Activated CD4-positive, CD25-positive, alpha-beta regulatory T cell treated with anti-CD3 and anti-CD28 coated beads, Interleukin-2, amount 50 U/mL, for 16 hours (primary cell): Measurements from ENCODE around the gene CAMTA2.

Experiments
- DNase-seq: peaks from one replicate; pipeline ENCODE4 v3.0.0-alpha.2; 2020; ENCODE audit warnings: low read depth, low spot score

The CAMTA2 gene

GRCh38 chr17:4999430-5000093, 12.1 kb upstream of the CAMTA2 start:
- DNase-seq, result no peak

DNA sequence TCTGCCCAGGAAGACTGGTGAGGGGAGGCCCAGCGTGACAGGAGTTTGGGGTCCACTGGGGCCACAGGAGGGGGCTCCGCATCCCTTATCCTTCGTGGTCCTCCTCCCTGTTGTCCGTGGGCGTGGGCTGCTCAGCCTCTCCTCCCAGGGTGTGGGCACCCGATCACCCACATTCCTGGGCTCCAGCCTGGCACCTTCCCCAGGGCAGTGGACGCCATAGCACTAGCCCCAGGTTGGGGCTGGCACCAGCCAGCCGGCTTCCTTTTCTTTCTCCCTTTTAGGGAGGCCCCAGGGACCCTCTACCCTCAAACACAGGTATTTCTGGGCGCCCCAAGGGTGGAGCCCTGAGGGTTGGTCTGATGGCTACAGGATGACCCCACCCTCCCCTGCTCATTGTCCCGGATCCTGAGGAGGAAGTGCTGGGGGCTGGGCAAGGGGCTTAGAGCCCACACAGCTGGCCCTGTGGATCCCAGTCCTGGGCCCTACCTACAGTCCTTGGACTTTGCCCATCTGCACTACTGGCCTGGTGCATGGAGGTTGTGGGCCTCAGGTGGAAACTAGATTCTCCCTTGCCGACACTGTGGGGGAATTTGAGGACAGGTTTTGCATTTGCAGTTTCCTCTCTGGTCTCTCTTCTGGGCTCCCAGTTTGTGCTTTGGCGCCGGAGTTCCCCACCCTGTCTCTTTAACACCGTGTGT, 11.4 kb upstream of the CAMTA2 start:
- DNase-seq, result no peak

GRCh38 chr17:4998027-4998731, 10.7 kb upstream of the CAMTA2 start:
- DNase-seq, result no peak

DNA sequence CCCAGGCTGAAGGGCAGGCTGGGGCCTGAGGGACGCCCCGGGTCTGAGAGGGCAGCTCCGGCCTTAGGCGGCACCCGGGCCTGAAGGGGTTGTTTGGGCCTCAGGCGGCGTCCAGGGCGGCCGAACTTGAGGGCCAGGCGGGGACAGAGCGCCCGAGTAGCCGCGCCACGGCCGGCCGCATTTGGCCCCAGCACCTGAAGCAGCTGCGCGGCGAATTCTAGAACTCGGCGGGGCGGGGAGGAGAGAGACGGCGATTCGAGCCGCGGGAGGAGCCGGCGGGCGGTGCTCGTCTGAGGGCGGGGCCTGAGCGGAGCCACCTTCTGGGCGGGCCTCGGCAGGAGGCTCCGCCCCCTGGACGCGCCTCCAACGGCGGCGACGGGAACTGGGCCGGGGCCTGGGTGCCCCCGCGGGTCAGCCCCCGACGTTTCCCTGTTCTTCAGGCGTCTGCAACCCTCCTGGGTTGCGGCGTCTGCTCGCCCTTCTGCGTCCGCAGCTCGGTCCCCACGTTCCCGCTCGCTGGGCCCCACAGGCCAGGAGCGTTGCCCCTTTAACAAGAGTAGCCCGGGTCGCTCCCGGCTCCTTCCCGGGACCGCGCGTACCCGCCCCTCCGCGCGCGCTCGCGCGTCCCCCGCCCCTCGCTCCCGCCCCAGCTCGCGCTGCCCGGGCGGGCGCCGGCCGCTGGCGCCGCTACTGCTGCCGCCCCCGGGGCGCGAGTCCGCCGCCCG, 10.0 kb upstream of the CAMTA2 start, which contains the start of the genes INCA1 and KIF1C:
INCA1 (minus strand) TSS at position 221 of the 725 bp plus-strand sequence. CDS start 3,085 bp downstream, outside the sequence.
KIF1C (plus strand) TSS at position 649 of the 725 bp plus-strand sequence. CDS start 2,297 bp downstream, outside the sequence.
- peak; percentile 77 for DNase-seq

GRCh38 chr17:4994081-4994595, 6.7 kb upstream of the CAMTA2 start:
- no peak for DNase-seq

DNA sequence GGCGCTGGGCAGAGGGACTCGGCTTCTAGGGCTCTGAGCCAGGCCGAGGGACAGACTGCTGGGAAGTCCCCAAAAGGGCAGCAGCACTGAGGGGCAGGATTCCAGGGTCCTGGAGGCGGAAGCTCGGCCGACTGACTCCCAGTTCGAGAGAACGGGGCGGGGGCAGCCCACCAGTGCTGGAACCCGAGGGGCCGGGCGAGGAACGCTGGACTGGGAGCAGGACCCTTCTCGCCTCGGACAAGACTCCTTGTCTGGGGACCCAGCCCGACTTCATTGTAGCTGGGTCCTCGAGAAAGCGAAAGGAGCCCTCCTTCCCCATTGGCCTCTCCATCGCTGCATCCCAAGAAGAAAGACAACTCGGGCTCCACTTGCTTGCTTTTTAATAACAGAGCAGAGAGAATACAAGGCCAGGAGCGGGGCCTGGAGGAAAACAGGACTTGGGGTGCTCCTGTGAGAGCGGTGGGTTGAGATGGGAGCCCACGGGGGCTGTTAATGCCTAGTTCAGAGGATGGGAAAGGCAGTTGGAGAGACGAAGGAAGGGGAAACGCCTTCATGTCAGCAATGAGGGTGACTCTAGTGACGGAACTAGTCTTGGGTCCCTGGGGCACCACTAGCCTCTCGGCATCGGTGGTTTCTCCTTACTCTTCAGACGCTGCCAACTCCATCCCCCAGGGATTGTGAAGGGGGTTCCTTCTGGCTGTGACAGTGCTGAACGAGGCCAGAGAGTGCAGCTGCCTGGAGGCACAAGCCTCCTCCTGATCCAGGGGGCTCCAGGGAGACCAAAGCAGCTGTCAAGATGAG, 492 bp upstream of the CAMTA2 start:
- no peak for DNase-seq

GRCh38 chr17:4986403-4986802, 1.1 kb downstream of the CAMTA2 start:
- DNase-seq, result no peak

- no peak for DNase-seq
Measured at GRCh38 chr17:4982305-4982704, 5.2 kb downstream of the CAMTA2 start.

GRCh38 chr17:4980644-4981216, 6.7 kb downstream of the CAMTA2 start:
- no peak for DNase-seq

DNA sequence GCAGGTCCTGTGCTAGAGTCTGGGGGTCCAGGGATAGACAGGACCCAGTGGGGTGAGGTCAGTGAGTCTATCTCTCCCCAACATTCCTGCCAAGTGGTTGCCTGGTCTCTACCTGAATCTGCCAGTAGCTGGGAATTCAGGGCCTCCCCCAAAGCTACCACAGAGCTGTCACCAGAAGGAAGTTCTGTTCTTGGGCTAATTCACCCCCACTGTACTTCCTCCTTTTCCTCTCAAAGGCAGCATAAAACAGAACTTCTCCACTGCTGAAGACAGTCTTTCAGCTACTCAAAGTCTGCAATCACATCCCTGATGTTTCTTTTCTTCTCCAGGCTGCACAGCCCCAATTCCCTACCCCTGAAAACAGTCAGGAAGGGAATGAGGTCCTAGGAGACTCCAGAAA, 8.7 kb downstream of the CAMTA2 start:
- DNase-seq, result no peak

DNA sequence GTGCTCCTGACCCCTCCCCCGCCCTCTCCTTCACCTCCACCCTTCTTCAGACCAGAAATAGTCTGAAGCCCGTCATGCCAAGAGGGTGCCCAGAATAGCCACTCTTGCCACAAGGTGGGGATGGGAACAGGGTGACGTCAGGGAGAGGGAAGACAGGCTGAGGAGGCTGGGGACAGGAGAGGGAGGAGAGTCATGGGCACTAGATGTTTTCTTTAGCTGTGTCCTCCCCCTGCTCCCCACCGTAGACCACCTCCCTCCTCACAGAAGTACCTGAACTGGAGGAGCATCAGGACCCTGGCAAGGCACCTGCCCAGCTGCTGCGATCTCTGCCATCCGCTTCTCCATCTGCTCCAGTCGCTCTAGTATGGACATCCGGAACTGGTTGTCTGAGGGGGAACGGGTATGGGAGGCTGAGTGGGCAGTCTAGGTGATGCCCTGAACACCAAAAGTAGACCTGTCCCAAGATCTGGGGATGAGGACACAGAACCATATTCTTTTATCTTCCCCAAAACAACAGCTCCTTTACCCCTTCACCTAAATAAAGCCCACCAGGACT, 13.3 kb downstream of the CAMTA2 start:
- DNase-seq, result no peak

- DNase-seq, result no peak
Measured at GRCh38 chr17:4973256-4974114, 14.0 kb downstream of the CAMTA2 start.

DNA sequence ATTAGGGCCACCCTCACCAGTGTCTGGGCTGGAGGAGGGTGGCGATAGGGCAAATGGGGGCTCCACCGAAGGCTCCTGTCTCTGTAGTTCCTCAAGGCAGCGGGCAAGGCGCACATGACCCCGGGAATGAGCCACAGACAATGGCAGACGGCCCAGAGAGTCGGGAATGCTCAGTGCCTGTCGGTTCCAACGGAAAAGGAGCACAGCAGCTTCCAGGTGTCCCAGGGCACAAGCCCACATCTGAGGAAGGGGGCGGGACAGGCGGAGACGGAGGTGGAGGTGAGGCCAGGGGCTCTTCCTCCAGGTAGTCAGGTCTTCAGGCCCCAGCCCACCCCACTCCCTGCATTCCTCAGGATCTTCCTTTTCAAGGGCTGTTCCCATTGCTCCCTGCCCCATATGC, 14.7 kb downstream of the CAMTA2 start:
- DNase-seq, result no peak

DNA sequence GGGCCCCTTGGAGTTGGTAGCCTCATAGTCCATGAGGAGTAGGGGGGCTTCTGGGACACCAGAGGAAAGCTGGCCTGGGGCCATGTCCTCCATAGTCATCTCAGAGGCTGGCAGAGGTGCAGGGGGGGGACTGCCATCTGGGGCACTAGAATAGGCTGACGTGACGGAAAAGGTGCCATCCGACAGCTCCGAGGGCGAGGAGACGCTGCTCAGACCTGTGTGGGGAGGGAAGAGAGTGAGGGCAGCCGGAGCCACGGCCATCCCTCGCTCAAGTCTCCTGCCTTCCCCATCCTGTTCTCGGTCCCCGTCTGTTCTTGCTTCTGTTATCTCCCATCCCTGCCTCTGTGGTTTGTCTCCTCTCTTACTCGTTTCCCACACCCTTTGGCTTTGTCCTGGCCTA, 15.2 kb downstream of the CAMTA2 start:
- no peak for DNase-seq

- no peak for DNase-seq
Measured at GRCh38 chr17:4971826-4972225, 15.6 kb downstream of the CAMTA2 start.

DNA sequence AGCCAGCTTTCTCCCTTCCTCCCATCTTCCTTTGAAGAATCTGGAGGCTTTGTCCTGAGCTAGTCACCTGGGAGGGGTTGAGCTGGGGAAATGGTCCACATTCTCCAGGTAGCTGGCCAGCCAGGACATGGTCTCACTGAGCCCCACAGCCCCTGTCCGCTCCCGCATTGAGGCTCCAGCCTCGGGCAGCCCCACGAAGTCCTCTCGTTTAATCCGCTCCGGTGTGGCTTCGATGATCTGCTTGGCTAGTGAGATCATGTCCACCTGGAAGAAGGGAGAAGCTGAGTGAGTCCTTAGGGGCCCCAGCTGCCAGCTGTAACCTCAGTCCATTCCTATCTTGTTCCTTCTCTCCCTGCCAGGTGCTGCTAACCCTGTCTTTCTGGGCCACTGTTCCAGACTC, 17.2 kb downstream of the CAMTA2 start:
- DNase-seq, result no peak

DNA sequence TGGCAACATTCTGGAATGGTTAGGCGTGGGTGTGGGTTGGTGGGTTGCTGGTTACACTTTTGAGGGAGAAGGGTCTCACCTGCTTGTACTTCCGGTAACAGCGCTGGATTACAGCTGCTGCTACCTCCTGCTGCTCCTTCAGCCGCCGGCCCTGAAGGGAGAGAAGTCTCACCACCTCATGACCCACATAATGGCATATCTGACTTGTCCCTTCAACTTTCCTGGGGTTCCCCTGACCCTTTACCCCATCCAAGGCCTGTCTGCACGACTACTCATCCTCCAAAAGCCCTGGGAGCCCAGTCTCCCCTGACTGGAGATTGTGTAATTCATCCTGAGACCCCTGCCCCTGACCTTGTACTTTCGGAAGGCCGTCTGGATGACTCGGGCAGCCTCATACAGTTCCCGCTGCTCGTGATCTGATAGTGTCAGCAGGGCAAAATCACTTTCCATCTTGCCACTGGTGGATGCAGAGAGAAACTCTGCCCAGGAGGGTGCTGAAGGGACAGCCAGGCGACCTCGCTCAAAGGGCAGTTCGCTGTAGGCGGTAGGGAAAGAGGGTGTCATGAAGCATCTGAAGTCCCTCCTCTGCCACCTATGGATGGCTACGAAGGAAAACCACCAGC, 17.8 kb downstream of the CAMTA2 start:
- no peak for DNase-seq

DNA sequence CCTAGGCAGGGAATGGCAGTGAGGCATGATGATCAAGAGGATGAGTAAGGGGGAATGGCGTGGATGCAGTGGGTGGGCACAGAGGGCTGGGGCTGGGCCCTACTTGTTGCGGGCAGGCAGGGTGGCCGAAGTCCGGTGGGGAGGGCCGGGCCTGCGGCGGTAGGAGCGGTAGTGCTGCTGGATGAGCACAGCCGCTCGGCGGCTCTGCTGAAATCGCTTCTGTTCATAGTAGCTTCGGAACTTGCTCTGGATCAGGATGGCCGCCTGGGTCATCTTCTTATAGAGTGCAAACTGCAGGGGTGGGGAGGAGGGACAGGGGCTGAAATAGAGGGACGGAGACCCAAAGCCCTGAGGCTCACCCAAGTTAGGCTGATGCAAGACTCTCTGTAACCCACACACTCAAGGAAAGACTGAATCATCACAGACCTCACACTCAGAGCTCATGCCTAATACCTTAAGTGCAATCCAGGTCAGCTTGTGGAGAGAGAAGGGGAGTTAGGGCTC, 18.4 kb downstream of the CAMTA2 start:
- DNase-seq, result no peak
